KMS-11 (cell line): ENCODE measurements around the gene MRPL38.

Source experiments
- H2AFZ ChIP-seq: fragments of 200-600 bp; sonication (generic); 2 replicates; pipeline ENCODE4 v1.6.1; 2016; ENCODE audit warnings: antibody characterized with exemption, mixed run types, low read depth
- H3K27ac ChIP-seq: fragments of 200-600 bp; sonication (generic); 2 replicates; pipeline ENCODE4 v1.6.1; 2016; ENCODE audit warnings: mild to moderate bottlenecking, mixed run types
- H3K27me3 ChIP-seq: fragments of 200-600 bp; sonication (generic); 2 replicates; pipeline ENCODE4 v1.6.1; 2017; ENCODE audit warnings: mild to moderate bottlenecking, low read depth, mixed run types, moderate library complexity; ENCODE audit not compliant: insufficient read depth
- H3K36me3 ChIP-seq: fragments of 200-600 bp; sonication (generic); 2 replicates; pipeline ENCODE4 v1.6.1; 2017; ENCODE audit warnings: mild to moderate bottlenecking, mixed run types; ENCODE audit not compliant: insufficient read depth
- H3K4me1 ChIP-seq: fragments of 200-600 bp; sonication (generic); 2 replicates; pipeline ENCODE4 v1.6.1; 2016; ENCODE audit warnings: mild to moderate bottlenecking, low read depth, mixed run types; ENCODE audit not compliant: poor library complexity, severe bottlenecking
- H3K4me2 ChIP-seq: fragments of 200-600 bp; sonication (generic); 2 replicates; pipeline ENCODE4 v1.7.0; 2016; ENCODE audit warnings: mild to moderate bottlenecking, mixed run types
- H3K4me3 ChIP-seq: fragments of 200-600 bp; sonication (generic); IDR thresholded peaks from 2 replicates; pipeline ENCODE4 v1.6.1; 2017; ENCODE audit warnings: low read depth, low read length, mixed read lengths; ENCODE audit not compliant: insufficient read depth
- H3K79me2 ChIP-seq: fragments of 200-600 bp; sonication (generic); 2 replicates; pipeline ENCODE4 v1.6.1; 2016; ENCODE audit warnings: low read depth, mixed run types; ENCODE audit not compliant: insufficient read depth
- H3K9ac ChIP-seq: fragments of 200-600 bp; sonication (generic); 2 replicates; pipeline ENCODE4 v1.6.1; 2016; ENCODE audit warnings: mild to moderate bottlenecking, mixed run types
- H4K20me1 ChIP-seq: fragments of 200-600 bp; sonication (generic); 2 replicates; pipeline ENCODE4 v1.6.1; 2016; ENCODE audit warnings: mild to moderate bottlenecking, mixed run types; ENCODE audit not compliant: insufficient read depth
- TF ChIP-seq, protein P1 (sequence below): fragments of 200-600 bp; sonication (generic); conservative IDR thresholded peaks from 2 replicates; pipeline ENCODE4 v1.6.1; 2017; ENCODE audit warnings: low read depth, mild to moderate bottlenecking, antibody characterized with exemption, low read length, moderate library complexity, mixed read lengths

The MRPL38 gene

DNA sequence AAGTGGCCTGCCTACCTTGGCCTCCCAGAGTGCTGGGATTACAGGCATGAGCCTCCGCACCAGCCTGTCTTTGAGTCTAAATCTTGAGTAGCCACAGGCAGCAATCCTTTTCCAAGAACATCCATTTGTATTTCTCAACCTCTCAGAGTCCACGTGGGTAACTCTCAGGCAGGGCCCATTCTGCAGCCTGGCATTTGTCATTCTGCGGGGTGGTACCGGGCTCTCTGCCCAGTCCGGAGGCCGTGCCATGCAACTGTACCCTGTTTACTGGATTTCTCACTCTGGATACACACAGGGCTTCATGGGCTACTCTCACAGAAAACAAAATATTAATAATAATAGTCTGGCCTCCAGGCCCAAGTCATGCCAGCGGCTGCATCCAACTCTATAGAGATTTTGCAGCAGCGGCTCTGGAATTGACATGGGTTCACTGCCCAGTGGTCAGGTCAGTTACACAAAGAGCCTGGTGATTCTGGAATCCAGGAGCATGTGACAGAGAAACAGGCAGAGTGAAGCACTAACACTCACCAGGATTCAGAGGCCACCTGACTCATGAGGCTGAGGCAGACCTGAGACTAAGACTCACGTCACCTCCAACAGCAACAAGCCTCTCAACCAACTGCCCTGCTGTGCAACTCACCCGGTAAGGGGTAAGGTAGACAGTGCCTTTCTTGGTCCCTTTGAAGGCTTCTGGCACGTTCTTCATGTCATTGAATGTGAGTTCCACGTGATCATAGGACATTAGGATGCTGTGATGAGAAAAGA, 53.6 kb downstream of the MRPL38 start:
- peaks cover 7% of the 10 kb centered on the region; the same call in 1 of the 2 replicates for H3K79me2 ChIP-seq
- TF ChIP-seq, protein P1, sequence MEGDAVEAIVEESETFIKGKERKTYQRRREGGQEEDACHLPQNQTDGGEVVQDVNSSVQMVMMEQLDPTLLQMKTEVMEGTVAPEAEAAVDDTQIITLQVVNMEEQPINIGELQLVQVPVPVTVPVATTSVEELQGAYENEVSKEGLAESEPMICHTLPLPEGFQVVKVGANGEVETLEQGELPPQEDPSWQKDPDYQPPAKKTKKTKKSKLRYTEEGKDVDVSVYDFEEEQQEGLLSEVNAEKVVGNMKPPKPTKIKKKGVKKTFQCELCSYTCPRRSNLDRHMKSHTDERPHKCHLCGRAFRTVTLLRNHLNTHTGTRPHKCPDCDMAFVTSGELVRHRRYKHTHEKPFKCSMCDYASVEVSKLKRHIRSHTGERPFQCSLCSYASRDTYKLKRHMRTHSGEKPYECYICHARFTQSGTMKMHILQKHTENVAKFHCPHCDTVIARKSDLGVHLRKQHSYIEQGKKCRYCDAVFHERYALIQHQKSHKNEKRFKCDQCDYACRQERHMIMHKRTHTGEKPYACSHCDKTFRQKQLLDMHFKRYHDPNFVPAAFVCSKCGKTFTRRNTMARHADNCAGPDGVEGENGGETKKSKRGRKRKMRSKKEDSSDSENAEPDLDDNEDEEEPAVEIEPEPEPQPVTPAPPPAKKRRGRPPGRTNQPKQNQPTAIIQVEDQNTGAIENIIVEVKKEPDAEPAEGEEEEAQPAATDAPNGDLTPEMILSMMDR, result no peak
- H3K27me3 ChIP-seq, result no peaks in the 10 kb centered on the region
- no peaks in the 10 kb centered on the region for H4K20me1 ChIP-seq
- H3K27ac ChIP-seq, result no peak overlapping the region
- H3K9ac ChIP-seq, result no peak overlapping the region
- H3K36me3 ChIP-seq, result no peaks in the 10 kb centered on the region
- H3K4me3 ChIP-seq, result no peak overlapping the region
- peaks cover 7% of the 10 kb centered on the region for H3K4me1 ChIP-seq
- no peak overlapping the region for H3K4me2 ChIP-seq
- H2AFZ ChIP-seq, result no peak overlapping the region

DNA sequence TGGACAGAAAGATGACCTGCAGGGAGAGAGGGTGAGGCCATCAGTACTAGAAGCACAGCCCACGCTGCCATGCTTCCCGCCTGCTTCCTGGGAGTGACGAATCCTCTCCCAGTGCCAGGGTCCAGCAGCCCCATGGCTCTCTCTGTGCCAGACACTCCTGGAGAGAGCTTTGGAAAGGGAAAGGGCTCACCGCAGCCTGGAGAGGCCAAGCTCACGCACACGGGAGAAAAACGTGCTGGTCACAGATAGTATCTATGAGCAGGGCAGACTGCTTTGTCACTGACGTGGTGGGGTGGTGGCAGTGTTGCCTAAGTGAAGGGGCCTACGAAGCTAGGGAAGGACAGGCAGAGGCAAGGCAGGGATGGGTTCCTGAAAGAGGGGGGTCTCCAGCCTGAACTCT, 55.0 kb downstream of the MRPL38 start:
- H3K27me3 ChIP-seq, result no peaks in the 10 kb centered on the region
- H2AFZ ChIP-seq, result no peak overlapping the region
- TF ChIP-seq, protein P1, result no peak
- H3K79me2 ChIP-seq, result peaks cover 7% of the 10 kb centered on the region; the same call in 1 of the 2 replicates
- H3K4me1 ChIP-seq, result peaks cover 20% of the 10 kb centered on the region
- no peaks in the 10 kb centered on the region for H4K20me1 ChIP-seq
- no peak overlapping the region for H3K4me3 ChIP-seq
- no peak overlapping the region for H3K27ac ChIP-seq
- H3K4me2 ChIP-seq, result no peak overlapping the region
- no peaks in the 10 kb centered on the region for H3K36me3 ChIP-seq
- H3K9ac ChIP-seq, result no peak overlapping the region

DNA sequence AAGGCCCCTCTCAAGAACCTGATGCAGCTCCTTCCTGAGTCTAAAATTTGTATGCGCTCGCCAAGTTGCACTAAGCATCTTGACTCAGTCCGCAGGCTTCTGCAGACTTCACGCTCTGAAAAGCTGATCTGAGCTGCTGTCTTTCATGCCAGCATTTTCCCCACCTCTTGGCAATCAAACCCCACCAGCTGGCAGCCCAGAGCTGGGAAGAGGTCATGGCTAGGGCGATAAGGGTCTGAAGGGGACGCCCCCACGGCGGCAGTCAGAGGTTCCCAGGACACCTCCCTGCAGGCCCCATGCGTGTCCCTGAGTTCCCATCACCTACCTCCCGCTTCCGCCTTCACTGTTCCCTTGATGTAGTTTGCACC, 55.4 kb downstream of the MRPL38 start:
- no peak overlapping the region for H3K4me2 ChIP-seq
- H3K9ac ChIP-seq, result no peak overlapping the region
- peaks cover 2% of the 10 kb centered on the region; the same call in 1 of the 2 replicates for H3K79me2 ChIP-seq
- no peak overlapping the region for H3K4me3 ChIP-seq
- peaks cover 15% of the 10 kb centered on the region for H3K4me1 ChIP-seq
- no peaks in the 10 kb centered on the region for H3K36me3 ChIP-seq
- H2AFZ ChIP-seq, result no peak overlapping the region
- H3K27me3 ChIP-seq, result no peaks in the 10 kb centered on the region
- no peaks in the 10 kb centered on the region for H4K20me1 ChIP-seq
- no peak overlapping the region for H3K27ac ChIP-seq
- TF ChIP-seq, protein P1, result no peak
